ENCODE data around the gene TMC3. TPM values are rescaled to one million over a fixed set of nuclear protein-coding genes. Genes with fewer than 3 reads are reported as not detected.

The TMC3 gene
- total RNA-seq, 1 donor from 2014 or later = not detected

GRCh38 chr15:81297603-81298575, 76.1 kb downstream of the TMC3 start:
- Mint-ChIP-seq H3K36me3 (ENCODE audit: low read depth) (peaks cover 59% of the 10 kb centered on the region), H3K27ac (peak overlapping the region; percentile 83), H3K4me3 (ENCODE audit: low read depth) (peak overlapping the region; percentile 96), H3K9me3 (no peaks in the 10 kb centered on the region), H3K4me1 (ENCODE audit: low read depth) (peaks cover 90% of the 10 kb centered on the region), H3K27me3 (ENCODE audit: low read depth) (no peaks in the 10 kb centered on the region)
- DNase-seq (ENCODE audit: low spot score) = no peak
- intact Hi-C loops (cut with micrococcal nuclease) = loop anchor here (1.0 to 10.0 kb wide), 3 partner anchors 26 to 493 kb away; partner anchors contain the start of gene STARD5

- no peaks in the 10 kb centered on the region for H3K27me3 Mint-ChIP-seq (ENCODE audit: low read depth)
- peaks cover 52% of the 10 kb centered on the region for H3K36me3 Mint-ChIP-seq (ENCODE audit: low read depth)
- intact Hi-C loops (cut with micrococcal nuclease) = loop anchor here (2.0 to 10.0 kb wide), 2 partner anchors 274 to 492 kb away; no protein-coding TSS in a partner anchor
- H3K27ac Mint-ChIP-seq = peak overlapping the region; percentile 93
- no peak for DNase-seq (ENCODE audit: low spot score)
- peaks cover 90% of the 10 kb centered on the region for H3K4me1 Mint-ChIP-seq (ENCODE audit: low read depth)
- peak overlapping the region; percentile 96 for H3K4me3 Mint-ChIP-seq (ENCODE audit: low read depth)
- no peaks in the 10 kb centered on the region for H3K9me3 Mint-ChIP-seq
Measured at GRCh38 chr15:81297147-81297572, 76.9 kb downstream of the TMC3 start.

- Mint-ChIP-seq H3K27ac (peak overlapping the region; percentile 93), H3K27me3 (ENCODE audit: low read depth) (no peaks in the 10 kb centered on the region), H3K4me3 (ENCODE audit: low read depth) (peak overlapping the region; percentile 96), H3K9me3 (no peaks in the 10 kb centered on the region), H3K4me1 (ENCODE audit: low read depth) (peaks cover 90% of the 10 kb centered on the region), H3K36me3 (ENCODE audit: low read depth) (peaks cover 47% of the 10 kb centered on the region)
- DNase-seq (ENCODE audit: low spot score) = peak; percentile 76
- intact Hi-C loops (cut with micrococcal nuclease) = loop anchor here (2.0 to 10.0 kb wide), 2 partner anchors 274 to 492 kb away; no protein-coding TSS in a partner anchor
Measured at GRCh38 chr15:81296673-81297072, 77.3 kb downstream of the TMC3 start.

- peak overlapping the region; percentile 93 for H3K27ac Mint-ChIP-seq
- DNase-seq (ENCODE audit: low spot score) = no peak
- no peaks in the 10 kb centered on the region for H3K27me3 Mint-ChIP-seq (ENCODE audit: low read depth)
- peaks cover 42% of the 10 kb centered on the region for H3K36me3 Mint-ChIP-seq (ENCODE audit: low read depth)
- peaks cover 90% of the 10 kb centered on the region for H3K4me1 Mint-ChIP-seq (ENCODE audit: low read depth)
- H3K9me3 Mint-ChIP-seq = no peaks in the 10 kb centered on the region
- intact Hi-C loops (cut with micrococcal nuclease) = loop anchor here (2.0 to 10.0 kb wide), 2 partner anchors 273 to 491 kb away; no protein-coding TSS in a partner anchor
- H3K4me3 Mint-ChIP-seq (ENCODE audit: low read depth) = peak overlapping the region; percentile 96
Measured at GRCh38 chr15:81296186-81296585, 77.8 kb downstream of the TMC3 start.

GRCh38 chr15:81295486-81296121, 78.4 kb downstream of the TMC3 start:
- H3K4me3 Mint-ChIP-seq (ENCODE audit: low read depth) = peak overlapping the region; percentile 96
- DNase-seq (ENCODE audit: low spot score) = no peak
- peaks cover 36% of the 10 kb centered on the region for H3K36me3 Mint-ChIP-seq (ENCODE audit: low read depth)
- intact Hi-C loops (cut with micrococcal nuclease) = loop anchor here (2.0 to 10.0 kb wide), 2 partner anchors 273 to 491 kb away; no protein-coding TSS in a partner anchor
- H3K9me3 Mint-ChIP-seq = no peaks in the 10 kb centered on the region
- peak overlapping the region; percentile 93 for H3K27ac Mint-ChIP-seq
- peaks cover 87% of the 10 kb centered on the region for H3K4me1 Mint-ChIP-seq (ENCODE audit: low read depth)
- H3K27me3 Mint-ChIP-seq (ENCODE audit: low read depth) = no peaks in the 10 kb centered on the region

- Mint-ChIP-seq H3K36me3 (ENCODE audit: low read depth) (peaks cover 25% of the 10 kb centered on the region), H3K27me3 (ENCODE audit: low read depth) (no peaks in the 10 kb centered on the region), H3K4me3 (ENCODE audit: low read depth) (peak overlapping the region; percentile 71), H3K27ac (peak overlapping the region; percentile 82), H3K4me1 (ENCODE audit: low read depth) (peaks cover 85% of the 10 kb centered on the region), H3K9me3 (no peaks in the 10 kb centered on the region)
- intact Hi-C loops (cut with micrococcal nuclease) = loop anchor here (1.0 to 10.0 kb wide), 5 partner anchors 8 to 753 kb away; partner anchors contain the start of gene MEX3B
- no peak for DNase-seq (ENCODE audit: low spot score)
Measured at GRCh38 chr15:81294516-81294880, 79.5 kb downstream of the TMC3 start.

- Mint-ChIP-seq H3K36me3 (ENCODE audit: low read depth) (peaks cover 19% of the 10 kb centered on the region), H3K27ac (peak overlapping the region; percentile 82), H3K4me3 (ENCODE audit: low read depth) (peak overlapping the region; percentile 80), H3K4me1 (ENCODE audit: low read depth) (peaks cover 80% of the 10 kb centered on the region), H3K9me3 (no peaks in the 10 kb centered on the region), H3K27me3 (ENCODE audit: low read depth) (no peaks in the 10 kb centered on the region)
- DNase-seq (ENCODE audit: low spot score) = peak; percentile 76
- intact Hi-C loops (cut with micrococcal nuclease) = loop anchor here (1.0 to 10.0 kb wide), 7 partner anchors 8 to 753 kb away; partner anchors contain the start of genes MEX3B and TLNRD1
Measured at GRCh38 chr15:81293728-81294515, 80.1 kb downstream of the TMC3 start.

- Mint-ChIP-seq H3K4me1 (ENCODE audit: low read depth) (peaks cover 74% of the 10 kb centered on the region), H3K9me3 (peaks cover 3% of the 10 kb centered on the region), H3K36me3 (ENCODE audit: low read depth) (peaks cover 16% of the 10 kb centered on the region), H3K27ac (peak overlapping the region; percentile 78), H3K27me3 (ENCODE audit: low read depth) (no peaks in the 10 kb centered on the region), H3K4me3 (ENCODE audit: low read depth) (peak overlapping the region; percentile 80)
- no peak for DNase-seq (ENCODE audit: low spot score)
- intact Hi-C loops (cut with micrococcal nuclease) = loop anchor here (2.0 to 10.0 kb wide), 4 partner anchors 44 to 755 kb away; partner anchors contain the start of genes MEX3B and TLNRD1
Measured at GRCh38 chr15:81292523-81293001, 81.5 kb downstream of the TMC3 start.

GRCh38 chr15:81291916-81292522, 82.0 kb downstream of the TMC3 start:
- Mint-ChIP-seq H3K27ac (peak overlapping the region; percentile 78), H3K4me3 (ENCODE audit: low read depth) (peak overlapping the region; percentile 80), H3K27me3 (ENCODE audit: low read depth) (no peaks in the 10 kb centered on the region), H3K9me3 (peaks cover 5% of the 10 kb centered on the region), H3K4me1 (ENCODE audit: low read depth) (peaks cover 74% of the 10 kb centered on the region), H3K36me3 (ENCODE audit: low read depth) (peaks cover 14% of the 10 kb centered on the region)
- no peak for DNase-seq (ENCODE audit: low spot score)
- intact Hi-C loops (cut with micrococcal nuclease) = loop anchor here (2.0 to 10.0 kb wide), 5 partner anchors 13 to 755 kb away; partner anchors contain the start of genes MEX3B and TLNRD1

GRCh38 chr15:81289910-81290309, 84.1 kb downstream of the TMC3 start:
- no peaks in the 10 kb centered on the region for H3K27me3 Mint-ChIP-seq (ENCODE audit: low read depth)
- intact Hi-C loops (cut with micrococcal nuclease) = loop anchor here (2.0 to 10.0 kb wide), 3 partner anchors 15 to 757 kb away; partner anchors contain the start of gene MEX3B
- peaks cover 74% of the 10 kb centered on the region for H3K4me1 Mint-ChIP-seq (ENCODE audit: low read depth)

GRCh38 chr15:81288616-81289015, 85.4 kb downstream of the TMC3 start:
- no peak overlapping the region for H3K27ac Mint-ChIP-seq
- DNase-seq (ENCODE audit: low spot score) = no peak
- H3K36me3 Mint-ChIP-seq (ENCODE audit: low read depth) = peaks cover 17% of the 10 kb centered on the region
- H3K27me3 Mint-ChIP-seq (ENCODE audit: low read depth) = no peaks in the 10 kb centered on the region
- peaks cover 11% of the 10 kb centered on the region for H3K9me3 Mint-ChIP-seq
- peaks cover 66% of the 10 kb centered on the region for H3K4me1 Mint-ChIP-seq (ENCODE audit: low read depth)
- intact Hi-C loops (cut with micrococcal nuclease) = no loop called here
- H3K4me3 Mint-ChIP-seq (ENCODE audit: low read depth) = no peak overlapping the region

More at GRCh38 chr15:81289910-81290309, 84.1 kb downstream of the TMC3 start:
- Mint-ChIP-seq H3K9me3 (peaks cover 11% of the 10 kb centered on the region), H3K27ac (no peak overlapping the region), H3K36me3 (ENCODE audit: low read depth) (peaks cover 17% of the 10 kb centered on the region), H3K4me3 (ENCODE audit: low read depth) (no peak overlapping the region)
- no peak for DNase-seq (ENCODE audit: low spot score)

Data from activated T-helper 2 cell treated with anti-CD3 and anti-CD28 coated beads, Interferon-gamma antibody, Interleukin-2, Interleukin-4, amounts not matched to agents 10 μg/mL and 5 μg/mL and 100 μg/mL, durations not matched to agents 14 hours and 24 hours and 36 hours (primary cell).